GM19023 (cell line): ENCODE results near the gene HADHB.
"Not testable (repeated sequence)": the region's sequence is repeated elsewhere in the genome, so short reads cannot be mapped to it uniquely, and the experiment has no call there.

Experiments
- ATAC-seq: cut with Tn5 transposase; IDR thresholded peaks from one replicate; pipeline ENCODE4 v1.9.1; 2021; ENCODE audit warnings: mild to moderate bottlenecking, moderate library complexity; ENCODE audit not compliant: unreplicated experiment

HADHB gene

GRCh38 chr2:26290001-26290400, 45.3 kb downstream of the HADHB start:
- ATAC-seq: no peak

- ATAC-seq: no peak
Measured at GRCh38 chr2:26292646-26293045, 47.9 kb downstream of the HADHB start.

GRCh38 chr2:26295511-26295910, 50.8 kb downstream of the HADHB start:
- no peak for ATAC-seq

GRCh38 chr2:26297061-26297460, 52.3 kb downstream of the HADHB start:
- no peak for ATAC-seq

DNA sequence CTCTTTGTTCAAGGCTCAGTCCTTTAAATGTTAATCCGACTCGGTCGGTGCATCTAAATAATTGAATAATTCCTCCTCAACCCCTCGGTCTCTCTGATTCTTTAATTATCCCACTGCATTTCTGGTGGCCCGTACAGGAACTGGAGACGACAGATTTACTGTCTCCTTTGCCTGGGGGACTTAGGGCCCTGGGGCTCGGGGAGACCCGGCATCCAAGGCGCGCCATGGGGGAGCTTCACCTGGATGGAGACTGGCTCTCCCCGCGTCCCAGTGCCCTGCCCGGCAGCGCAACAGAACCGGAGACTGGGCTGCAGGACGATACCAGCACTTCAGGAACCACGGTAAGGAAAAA, 53.5 kb downstream of the HADHB start:
- ATAC-seq: no peak

GRCh38 chr2:26298638-26299393, 54.1 kb downstream of the HADHB start:
- no peak for ATAC-seq

DNA sequence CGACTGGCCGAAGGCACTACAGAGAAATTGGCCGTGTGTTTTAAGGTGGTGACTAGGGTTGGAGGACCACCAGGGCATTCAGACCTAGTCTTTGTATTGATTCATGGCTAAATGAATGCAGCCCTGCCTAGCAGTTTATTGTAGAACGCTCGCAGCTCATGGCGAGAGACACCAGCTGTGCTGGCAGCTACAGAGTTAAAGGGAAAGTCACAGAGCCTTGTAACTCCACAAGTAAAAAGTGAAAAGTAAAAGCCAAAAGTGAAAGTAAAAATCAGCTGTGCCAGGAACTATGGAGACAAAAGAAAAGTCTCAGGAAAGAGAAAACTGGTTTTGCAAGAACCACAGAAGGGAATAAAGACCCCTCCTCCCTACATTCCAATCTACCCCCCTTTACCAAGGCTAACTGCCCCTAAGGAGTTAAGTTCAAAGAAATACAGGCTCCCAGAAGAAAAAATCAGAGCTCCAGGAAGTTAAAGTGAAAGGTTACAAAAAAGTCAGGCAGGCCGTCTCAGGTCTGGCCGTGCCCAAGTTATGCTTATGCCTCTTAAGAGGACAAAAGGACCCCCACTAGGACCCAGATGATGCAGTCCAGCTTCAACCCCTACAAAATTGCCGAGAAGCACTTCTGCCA, 54.8 kb downstream of the HADHB start:
- ATAC-seq: no peak

GRCh38 chr2:26300234-26300925, 55.6 kb downstream of the HADHB start:
- no peak for ATAC-seq

DNA sequence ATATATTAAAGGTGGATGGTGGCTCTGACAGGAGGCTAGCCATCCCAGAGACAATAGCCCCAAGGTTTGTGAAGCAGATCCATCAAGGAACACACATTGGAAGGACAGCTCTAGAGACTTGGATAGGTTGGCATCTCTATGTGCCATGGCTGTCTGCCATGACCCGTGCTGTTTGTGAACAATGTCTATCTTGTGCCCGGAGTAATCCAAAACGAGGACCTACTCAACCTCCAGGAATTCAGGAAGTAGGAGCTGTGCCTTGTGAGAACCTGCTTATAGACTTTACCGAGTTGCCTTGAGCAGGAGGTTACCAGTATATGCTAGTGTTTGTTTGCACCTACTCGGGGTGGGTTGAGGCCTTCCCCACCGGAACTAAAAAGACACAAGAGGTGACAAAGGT, 58.1 kb downstream of the HADHB start:
- ATAC-seq: no peak

DNA sequence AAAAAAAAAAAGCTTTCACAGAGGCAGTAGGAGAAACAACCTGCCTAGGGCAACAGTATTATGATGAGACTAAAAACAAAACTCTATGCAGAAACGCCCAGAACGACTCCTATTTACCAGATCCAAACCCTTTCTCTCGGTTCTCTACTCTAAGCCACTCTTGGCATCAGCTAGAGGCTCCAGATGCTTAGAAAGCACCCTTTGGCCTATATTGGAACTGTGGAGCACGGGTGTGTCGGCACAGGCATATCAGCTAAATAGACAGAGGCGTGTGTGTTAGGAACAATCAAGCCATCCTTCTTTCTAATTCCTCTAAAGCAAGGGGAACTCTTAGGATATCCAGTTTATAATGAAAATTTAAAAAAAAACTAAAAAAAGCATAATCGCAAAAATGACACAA, 60.4 kb downstream of the HADHB start:
- not testable (repeated sequence) for ATAC-seq

GRCh38 chr2:26305540-26305939, 60.8 kb downstream of the HADHB start:
- ATAC-seq: no peak

- ATAC-seq: no peak
Measured at GRCh38 chr2:26309921-26310320, 65.2 kb downstream of the HADHB start.

DNA sequence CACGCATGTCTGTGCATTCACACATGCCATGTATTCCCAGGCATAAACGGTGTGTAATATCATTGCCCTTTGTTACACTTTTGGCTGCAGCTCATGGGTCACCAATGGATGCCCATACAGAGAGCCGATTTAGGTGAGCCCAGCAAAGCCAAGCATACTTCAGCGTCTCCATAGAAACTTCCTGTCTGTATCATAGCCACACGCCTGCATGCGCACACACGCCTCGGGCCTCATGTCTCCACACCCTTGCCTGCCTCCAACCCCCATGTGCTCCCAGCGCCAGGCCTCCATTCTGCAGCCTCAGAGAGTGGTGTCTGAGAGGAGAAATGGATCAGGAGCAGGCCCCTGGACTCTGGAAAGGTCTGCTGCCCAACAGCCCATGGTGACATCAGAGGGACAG, 67.7 kb downstream of the HADHB start:
- no peak for ATAC-seq

DNA sequence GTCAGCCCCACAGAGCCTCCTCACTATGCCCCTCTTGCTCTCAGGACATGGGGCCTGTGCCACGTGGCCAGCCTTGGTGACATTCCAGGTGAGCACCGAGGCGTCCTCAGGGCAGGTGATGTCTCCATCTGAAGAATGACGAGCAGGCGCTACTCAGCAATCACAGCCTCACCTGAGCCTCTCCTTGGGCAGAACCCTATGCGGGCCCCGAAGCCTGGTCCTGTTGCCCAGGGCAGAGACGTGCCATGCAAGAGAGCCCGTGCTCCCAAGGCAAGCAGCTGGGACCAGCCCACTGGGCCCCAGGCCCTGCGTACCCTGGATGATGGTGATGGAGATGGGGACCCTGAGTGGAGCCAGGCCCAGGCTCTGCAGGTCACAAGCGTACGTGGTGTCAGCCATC, 68.7 kb downstream of the HADHB start:
- no peak for ATAC-seq

GRCh38 chr2:26314243-26314642, 69.5 kb downstream of the HADHB start:
- no peak for ATAC-seq

DNA sequence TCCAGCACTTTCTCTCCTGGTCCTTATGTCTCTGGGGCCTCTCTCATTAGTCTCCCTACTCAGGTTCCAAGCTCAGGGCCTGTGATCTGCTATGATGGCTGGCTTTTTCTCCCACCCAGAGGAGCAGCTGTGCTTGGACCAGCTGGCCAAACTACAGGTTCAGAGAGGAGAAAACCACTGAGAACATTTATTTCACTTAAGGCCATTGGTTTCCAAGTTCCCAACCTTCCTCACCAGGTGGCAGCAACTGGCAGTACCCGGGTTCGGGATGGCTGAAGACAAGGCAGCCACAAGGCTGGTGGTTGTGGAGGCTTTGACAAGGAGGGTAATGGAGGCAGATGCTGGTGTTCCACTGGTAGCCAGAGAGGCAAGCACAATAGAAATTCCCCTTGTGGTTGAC, 71.3 kb downstream of the HADHB start:
- no peak for ATAC-seq

DNA sequence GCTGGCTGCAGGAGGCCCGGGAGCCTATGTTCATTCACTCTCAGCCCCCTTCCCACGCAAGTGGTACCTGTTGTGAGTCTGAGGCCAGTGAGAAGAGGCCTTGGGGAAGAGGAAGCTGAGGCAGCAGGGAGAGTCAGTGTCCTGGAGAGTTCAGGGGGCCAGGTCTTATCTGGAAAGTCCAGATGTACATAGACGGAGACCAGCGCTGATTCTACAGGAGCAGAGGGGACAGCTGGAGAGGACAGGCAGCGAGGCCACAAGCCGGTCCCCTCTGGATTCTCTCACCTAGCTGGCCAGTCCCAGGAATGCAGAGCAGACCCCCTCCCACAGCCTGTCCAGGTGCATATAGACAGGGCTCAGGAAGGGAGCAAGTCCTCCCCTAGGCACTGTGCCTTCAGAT, 72.1 kb downstream of the HADHB start:
- no peak for ATAC-seq

- ATAC-seq: no peak
Measured at GRCh38 chr2:26317377-26318105, 72.8 kb downstream of the HADHB start.

DNA sequence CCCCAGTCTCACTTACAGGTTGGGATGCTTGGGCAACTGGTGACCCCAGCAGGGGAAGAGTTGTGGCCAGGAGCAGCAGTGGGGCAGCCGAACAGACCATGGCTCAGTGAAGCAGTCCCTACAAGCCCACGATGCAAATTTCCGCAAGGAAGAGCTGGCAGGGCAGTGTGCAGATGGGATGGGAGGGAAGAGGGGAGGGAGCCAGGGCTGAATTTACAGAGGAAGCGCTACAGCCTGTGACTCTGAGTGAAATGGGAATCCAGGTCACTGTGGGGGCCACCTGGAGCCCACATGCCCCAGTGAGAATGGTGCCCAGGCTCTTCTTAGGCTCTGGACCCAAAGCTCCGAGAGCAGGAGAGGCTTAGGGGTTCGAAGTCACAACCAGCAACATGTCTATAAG, 74.2 kb downstream of the HADHB start:
- no peak for ATAC-seq

GRCh38 chr2:26324479-26324878, 79.7 kb downstream of the HADHB start:
- not testable (repeated sequence) for ATAC-seq

GRCh38 chr2:26324903-26325302, 80.2 kb downstream of the HADHB start:
- no peak for ATAC-seq

DNA sequence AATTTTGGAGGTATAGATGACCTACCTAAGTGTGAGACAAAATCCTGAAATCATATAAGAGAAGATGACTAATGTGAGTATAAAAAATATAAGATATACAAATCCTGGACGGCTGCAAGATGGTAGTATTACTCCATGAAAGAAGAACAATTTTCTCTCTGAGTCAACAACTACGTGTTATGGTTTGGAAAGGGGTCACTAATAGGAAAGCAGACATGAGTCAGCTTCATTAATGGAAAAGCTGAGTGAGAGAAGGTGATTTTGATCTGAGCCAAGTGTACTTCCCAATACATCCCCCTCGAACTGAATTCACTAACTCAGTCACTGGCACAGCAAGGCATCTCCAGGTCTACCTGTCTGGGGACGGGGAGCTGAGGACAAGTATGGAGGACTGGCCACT, 81.1 kb downstream of the HADHB start:
- ATAC-seq: no peak
